ENCODE results near the gene CCDC150.
A peak's percentile ranks its signal among the peaks of the same experiment; 100 is the strongest.

CCDC150 gene

DNA sequence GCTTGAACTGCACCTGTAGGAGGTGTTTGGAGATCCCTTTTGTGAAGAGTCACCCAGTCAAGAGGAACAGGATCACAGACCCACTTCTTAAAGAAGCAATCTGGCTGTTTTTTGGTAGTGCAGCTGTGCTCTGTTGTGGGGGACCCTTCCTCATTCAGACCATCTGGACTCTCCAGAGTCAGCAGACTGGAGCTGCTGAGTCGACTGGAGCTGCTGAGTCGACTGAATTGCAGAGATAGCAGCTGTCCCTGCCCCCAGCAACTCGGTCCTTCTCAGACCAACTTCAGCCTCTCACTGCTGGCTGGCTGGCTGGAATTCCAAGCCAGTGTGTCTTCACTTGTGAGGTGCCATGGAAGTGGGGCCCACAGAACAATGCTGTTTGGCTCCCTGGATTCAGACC, 103.2 kb downstream of the CCDC150 start:
- no peak overlapping the region for H3K4me3 ChIP-seq (replicated peaks; ENCODE audit: low read depth, low read length)
- TF ChIP-seq, protein P1, sequence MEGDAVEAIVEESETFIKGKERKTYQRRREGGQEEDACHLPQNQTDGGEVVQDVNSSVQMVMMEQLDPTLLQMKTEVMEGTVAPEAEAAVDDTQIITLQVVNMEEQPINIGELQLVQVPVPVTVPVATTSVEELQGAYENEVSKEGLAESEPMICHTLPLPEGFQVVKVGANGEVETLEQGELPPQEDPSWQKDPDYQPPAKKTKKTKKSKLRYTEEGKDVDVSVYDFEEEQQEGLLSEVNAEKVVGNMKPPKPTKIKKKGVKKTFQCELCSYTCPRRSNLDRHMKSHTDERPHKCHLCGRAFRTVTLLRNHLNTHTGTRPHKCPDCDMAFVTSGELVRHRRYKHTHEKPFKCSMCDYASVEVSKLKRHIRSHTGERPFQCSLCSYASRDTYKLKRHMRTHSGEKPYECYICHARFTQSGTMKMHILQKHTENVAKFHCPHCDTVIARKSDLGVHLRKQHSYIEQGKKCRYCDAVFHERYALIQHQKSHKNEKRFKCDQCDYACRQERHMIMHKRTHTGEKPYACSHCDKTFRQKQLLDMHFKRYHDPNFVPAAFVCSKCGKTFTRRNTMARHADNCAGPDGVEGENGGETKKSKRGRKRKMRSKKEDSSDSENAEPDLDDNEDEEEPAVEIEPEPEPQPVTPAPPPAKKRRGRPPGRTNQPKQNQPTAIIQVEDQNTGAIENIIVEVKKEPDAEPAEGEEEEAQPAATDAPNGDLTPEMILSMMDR (IDR thresholded peaks at IDR 0.05; ENCODE audit: low read length, missing control alignments): no peak
- no peak for DNase-seq (ENCODE audit: low read depth)

DNA sequence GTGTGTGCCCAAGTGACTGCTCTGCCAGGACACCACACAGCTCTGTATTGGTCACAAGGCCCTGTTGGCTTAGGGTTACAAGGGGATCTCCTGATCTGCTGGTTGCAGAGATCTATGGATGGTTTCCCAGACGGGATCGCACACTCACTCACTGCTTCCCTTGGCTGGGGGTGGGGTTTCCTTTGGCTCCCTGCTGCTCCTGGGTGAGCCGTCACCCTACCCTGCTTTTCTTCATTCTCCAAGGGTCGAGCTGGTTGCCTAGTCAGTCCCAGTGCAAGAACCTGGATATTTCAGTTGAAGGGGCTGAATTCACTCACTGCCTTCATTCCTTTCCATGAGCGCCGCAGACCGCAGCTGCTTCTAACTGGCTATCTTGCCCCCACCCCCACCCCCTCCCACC, 103.7 kb downstream of the CCDC150 start:
- TF ChIP-seq, protein P1 (IDR thresholded peaks at IDR 0.05; ENCODE audit: low read length, missing control alignments): no peak
- DNase-seq (ENCODE audit: low read depth): no peak

DNA sequence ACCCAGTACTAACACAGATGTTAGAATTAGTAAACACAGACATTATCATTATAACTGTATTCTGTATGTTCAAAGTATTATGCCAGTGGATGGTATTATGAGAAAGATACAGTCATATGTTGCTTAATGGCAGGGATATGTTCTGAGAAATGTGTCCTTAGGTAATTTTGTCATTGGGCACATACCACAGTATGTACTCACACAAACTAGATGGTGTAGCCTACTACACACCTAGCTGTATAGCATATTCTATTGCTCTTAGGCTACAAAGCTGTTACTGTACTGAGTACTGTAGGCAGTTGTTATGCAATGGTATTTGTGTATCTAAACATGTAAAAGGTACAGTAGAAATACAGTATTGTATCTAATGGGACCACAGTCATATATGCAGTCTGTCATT, 106.2 kb downstream of the CCDC150 start:
- TF ChIP-seq, protein P1 (IDR thresholded peaks at IDR 0.05; ENCODE audit: low read length, missing control alignments): no peak
- no peak for DNase-seq (ENCODE audit: low read depth)
- no peak overlapping the region for H3K4me3 ChIP-seq (replicated peaks; ENCODE audit: low read depth, low read length)

More for the DNA sequence above, 103.7 kb downstream of the CCDC150 start:
- no peak overlapping the region for H3K4me3 ChIP-seq (replicated peaks; ENCODE audit: low read depth, low read length)

- no peak for DNase-seq (ENCODE audit: low read depth)
- TF ChIP-seq, protein P1 (IDR thresholded peaks at IDR 0.05; ENCODE audit: low read length, missing control alignments): no peak
- H3K4me3 ChIP-seq (replicated peaks; ENCODE audit: low read depth, low read length): no peak overlapping the region
Measured at GRCh38 chr2:196747400-196747799, 107.9 kb downstream of the CCDC150 start.

- DNase-seq (ENCODE audit: low read depth): no peak
- TF ChIP-seq, protein P1 (IDR thresholded peaks at IDR 0.05; ENCODE audit: low read length, missing control alignments): no peak
- no peak overlapping the region for H3K4me3 ChIP-seq (replicated peaks; ENCODE audit: low read depth, low read length)
Measured at GRCh38 chr2:196748123-196748522, 108.6 kb downstream of the CCDC150 start.

DNA sequence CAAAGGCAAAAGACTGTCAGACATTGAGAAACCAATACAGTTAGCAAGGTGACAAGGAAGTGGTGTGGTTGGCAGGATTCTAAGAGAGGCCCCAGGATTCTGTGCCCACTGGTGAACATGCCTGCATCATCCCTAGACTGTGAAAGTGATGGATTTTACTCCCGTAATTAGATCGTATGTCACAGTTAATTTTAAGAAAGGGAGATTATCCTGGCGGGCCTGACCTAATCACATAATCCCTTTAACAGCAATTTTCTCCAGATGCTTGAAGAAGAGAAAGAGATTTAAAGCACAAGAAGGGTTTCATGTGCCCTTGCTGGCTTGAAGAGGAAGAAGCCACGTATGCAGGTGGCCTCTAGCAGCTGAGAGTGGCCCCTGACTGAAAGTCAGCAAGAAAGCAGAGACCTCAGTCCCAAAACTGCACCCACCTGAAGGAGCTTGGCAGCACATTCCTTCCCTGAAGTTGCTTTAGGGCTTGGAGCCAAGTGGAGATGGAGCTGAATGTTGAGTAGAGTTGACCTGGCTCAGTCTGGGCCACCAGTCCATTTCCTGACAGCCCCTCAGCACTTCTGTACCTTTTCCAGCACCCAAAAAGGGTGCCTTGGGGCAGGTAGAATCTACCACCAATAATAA, 110.9 kb downstream of the CCDC150 start:
- DNase-seq (ENCODE audit: low read depth): no peak
- TF ChIP-seq, protein P1 (IDR thresholded peaks at IDR 0.05; ENCODE audit: low read length, missing control alignments): no peak
- no peak overlapping the region for H3K4me3 ChIP-seq (replicated peaks; ENCODE audit: low read depth, low read length)

- TF ChIP-seq, protein P1 (IDR thresholded peaks at IDR 0.05; ENCODE audit: low read length, missing control alignments): peak; percentile 87
- no peak overlapping the region for H3K4me3 ChIP-seq (replicated peaks; ENCODE audit: low read depth, low read length)
- peak; percentile 81 for DNase-seq (ENCODE audit: low read depth)
Measured at GRCh38 chr2:196750977-196751631, 111.6 kb downstream of the CCDC150 start.

All from fibroblast of pulmonary artery (primary cell).